Measurements from ENCODE around the gene ACTA1.
"Not testable (repeated sequence)": the region's sequence is repeated elsewhere in the genome, so short reads cannot be mapped to it uniquely, and the experiment has no call there.

ACTA1 gene

DNA sequence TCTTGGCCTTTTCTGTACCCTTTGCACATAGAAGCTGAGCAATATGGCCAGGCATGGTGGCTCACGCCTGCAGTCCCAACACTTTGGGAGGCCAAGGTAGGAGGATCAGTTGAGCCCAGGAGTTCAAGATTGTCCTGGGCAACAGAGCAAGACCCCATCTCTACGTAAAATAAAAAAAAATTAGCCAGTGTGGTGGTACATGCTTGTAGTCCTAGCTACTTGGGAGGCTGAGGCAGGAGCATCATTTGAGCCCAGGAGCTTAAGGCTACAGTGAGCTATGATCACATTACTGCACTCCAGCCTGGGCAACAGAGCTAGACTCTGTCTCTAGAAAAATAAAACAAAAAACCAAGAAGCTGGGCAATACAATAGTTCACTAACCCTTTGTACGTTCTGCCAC lies 6.3 kb downstream of the ACTA1 start:
- ATAC-seq: no peak
- TF ChIP-seq RARB (CRISPR knock-in tag; IDR thresholded peaks at IDR 0.05) (no peak), TOX (CRISPR knock-in tag; IDR thresholded peaks at IDR 0.05; ENCODE audit: borderline replicate concordance) (no peak), ARNTL (CRISPR knock-in tag; IDR thresholded peaks at IDR 0.05; ENCODE audit: borderline replicate concordance, low read depth) (no peak), ZNF565 (CRISPR knock-in tag; conservative IDR thresholded peaks at IDR 0.05; ENCODE audit: low read depth) (no peak), ZNF70 (CRISPR knock-in tag; IDR thresholded peaks at IDR 0.05) (no peak), OSR1 (CRISPR knock-in tag; IDR thresholded peaks at IDR 0.05) (no peak), CSDC2 (CRISPR knock-in tag; IDR thresholded peaks at IDR 0.05) (no peak), ZNF8 (CRISPR knock-in tag; IDR thresholded peaks at IDR 0.05) (no peak), ISL1 (CRISPR knock-in tag; IDR thresholded peaks at IDR 0.05) (no peak), BACH2 (CRISPR knock-in tag; IDR thresholded peaks at IDR 0.05; ENCODE audit: borderline replicate concordance) (no peak), TCF4 (CRISPR knock-in tag; IDR thresholded peaks at IDR 0.05; ENCODE audit: borderline replicate concordance) (no peak), ESRRG (CRISPR knock-in tag; IDR thresholded peaks at IDR 0.05) (no peak), PPARA (CRISPR knock-in tag; IDR thresholded peaks at IDR 0.05; ENCODE audit: borderline replicate concordance) (no peak), SNAI2 (CRISPR knock-in tag; IDR thresholded peaks at IDR 0.05) (no peak)
- TF ChIP-seq, protein P1, sequence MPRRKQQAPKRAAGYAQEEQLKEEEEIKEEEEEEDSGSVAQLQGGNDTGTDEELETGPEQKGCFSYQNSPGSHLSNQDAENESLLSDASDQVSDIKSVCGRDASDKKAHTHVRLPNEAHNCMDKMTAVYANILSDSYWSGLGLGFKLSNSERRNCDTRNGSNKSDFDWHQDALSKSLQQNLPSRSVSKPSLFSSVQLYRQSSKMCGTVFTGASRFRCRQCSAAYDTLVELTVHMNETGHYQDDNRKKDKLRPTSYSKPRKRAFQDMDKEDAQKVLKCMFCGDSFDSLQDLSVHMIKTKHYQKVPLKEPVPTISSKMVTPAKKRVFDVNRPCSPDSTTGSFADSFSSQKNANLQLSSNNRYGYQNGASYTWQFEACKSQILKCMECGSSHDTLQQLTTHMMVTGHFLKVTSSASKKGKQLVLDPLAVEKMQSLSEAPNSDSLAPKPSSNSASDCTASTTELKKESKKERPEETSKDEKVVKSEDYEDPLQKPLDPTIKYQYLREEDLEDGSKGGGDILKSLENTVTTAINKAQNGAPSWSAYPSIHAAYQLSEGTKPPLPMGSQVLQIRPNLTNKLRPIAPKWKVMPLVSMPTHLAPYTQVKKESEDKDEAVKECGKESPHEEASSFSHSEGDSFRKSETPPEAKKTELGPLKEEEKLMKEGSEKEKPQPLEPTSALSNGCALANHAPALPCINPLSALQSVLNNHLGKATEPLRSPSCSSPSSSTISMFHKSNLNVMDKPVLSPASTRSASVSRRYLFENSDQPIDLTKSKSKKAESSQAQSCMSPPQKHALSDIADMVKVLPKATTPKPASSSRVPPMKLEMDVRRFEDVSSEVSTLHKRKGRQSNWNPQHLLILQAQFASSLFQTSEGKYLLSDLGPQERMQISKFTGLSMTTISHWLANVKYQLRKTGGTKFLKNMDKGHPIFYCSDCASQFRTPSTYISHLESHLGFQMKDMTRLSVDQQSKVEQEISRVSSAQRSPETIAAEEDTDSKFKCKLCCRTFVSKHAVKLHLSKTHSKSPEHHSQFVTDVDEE (CRISPR knock-in tag; IDR thresholded peaks at IDR 0.05): no peak
- TF ChIP-seq, protein P2, sequence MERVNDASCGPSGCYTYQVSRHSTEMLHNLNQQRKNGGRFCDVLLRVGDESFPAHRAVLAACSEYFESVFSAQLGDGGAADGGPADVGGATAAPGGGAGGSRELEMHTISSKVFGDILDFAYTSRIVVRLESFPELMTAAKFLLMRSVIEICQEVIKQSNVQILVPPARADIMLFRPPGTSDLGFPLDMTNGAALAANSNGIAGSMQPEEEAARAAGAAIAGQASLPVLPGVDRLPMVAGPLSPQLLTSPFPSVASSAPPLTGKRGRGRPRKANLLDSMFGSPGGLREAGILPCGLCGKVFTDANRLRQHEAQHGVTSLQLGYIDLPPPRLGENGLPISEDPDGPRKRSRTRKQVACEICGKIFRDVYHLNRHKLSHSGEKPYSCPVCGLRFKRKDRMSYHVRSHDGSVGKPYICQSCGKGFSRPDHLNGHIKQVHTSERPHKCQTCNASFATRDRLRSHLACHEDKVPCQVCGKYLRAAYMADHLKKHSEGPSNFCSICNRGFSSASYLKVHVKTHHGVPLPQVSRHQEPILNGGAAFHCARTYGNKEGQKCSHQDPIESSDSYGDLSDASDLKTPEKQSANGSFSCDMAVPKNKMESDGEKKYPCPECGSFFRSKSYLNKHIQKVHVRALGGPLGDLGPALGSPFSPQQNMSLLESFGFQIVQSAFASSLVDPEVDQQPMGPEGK (CRISPR knock-in tag; IDR thresholded peaks at IDR 0.05; ENCODE audit: borderline replicate concordance): no peak
- TF ChIP-seq, protein P3, sequence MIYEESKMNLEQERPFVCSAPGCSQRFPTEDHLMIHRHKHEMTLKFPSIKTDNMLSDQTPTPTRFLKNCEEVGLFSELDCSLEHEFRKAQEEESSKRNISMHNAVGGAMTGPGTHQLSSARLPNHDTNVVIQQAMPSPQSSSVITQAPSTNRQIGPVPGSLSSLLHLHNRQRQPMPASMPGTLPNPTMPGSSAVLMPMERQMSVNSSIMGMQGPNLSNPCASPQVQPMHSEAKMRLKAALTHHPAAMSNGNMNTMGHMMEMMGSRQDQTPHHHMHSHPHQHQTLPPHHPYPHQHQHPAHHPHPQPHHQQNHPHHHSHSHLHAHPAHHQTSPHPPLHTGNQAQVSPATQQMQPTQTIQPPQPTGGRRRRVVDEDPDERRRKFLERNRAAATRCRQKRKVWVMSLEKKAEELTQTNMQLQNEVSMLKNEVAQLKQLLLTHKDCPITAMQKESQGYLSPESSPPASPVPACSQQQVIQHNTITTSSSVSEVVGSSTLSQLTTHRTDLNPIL (CRISPR knock-in tag; IDR thresholded peaks at IDR 0.05; ENCODE audit: low read depth): no peak

GRCh38 chr1:229425564-229426159 lies 8.2 kb downstream of the ACTA1 start:
- no peak for TF ChIP-seq ESRRG (CRISPR knock-in tag; IDR thresholded peaks at IDR 0.05)
- no peak for TF ChIP-seq ARNTL (CRISPR knock-in tag; IDR thresholded peaks at IDR 0.05; ENCODE audit: borderline replicate concordance, low read depth)
- no peak for ATAC-seq

GRCh38 chr1:229420765-229421164 lies 13.1 kb downstream of the ACTA1 start:
- no peak for TF ChIP-seq ESRRG (CRISPR knock-in tag; IDR thresholded peaks at IDR 0.05)
- no peak for ATAC-seq

DNA sequence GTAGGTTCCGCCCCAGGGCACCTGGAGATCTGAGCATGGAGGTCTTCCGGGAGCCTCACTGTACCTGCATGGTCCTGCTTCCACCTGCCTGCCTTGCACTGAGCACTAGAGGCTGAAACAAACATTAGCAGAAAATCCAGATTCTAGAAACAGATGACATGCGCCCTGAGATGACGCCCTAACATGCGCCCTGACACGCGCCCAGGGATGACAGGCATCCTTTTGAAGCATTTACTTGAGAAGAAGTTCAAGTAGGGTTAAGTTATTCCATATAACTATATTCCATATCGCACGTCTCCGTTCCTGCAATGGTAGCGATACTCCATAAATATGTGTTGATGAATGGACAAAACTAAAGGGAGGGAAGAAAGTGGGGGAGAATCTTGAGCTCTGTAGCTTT lies 13.7 kb downstream of the ACTA1 start:
- no peak for ATAC-seq
- no peak for TF ChIP-seq ZC3H10 (CRISPR knock-in tag; IDR thresholded peaks at IDR 0.05)
- no peak for TF ChIP-seq ISL1 (CRISPR knock-in tag; IDR thresholded peaks at IDR 0.05)
- no peak for TF ChIP-seq ZFP3 (CRISPR knock-in tag; IDR thresholded peaks at IDR 0.05)
- no peak for TF ChIP-seq ZFP30 (CRISPR knock-in tag; IDR thresholded peaks at IDR 0.05)
- TF ChIP-seq, protein P3 (CRISPR knock-in tag; IDR thresholded peaks at IDR 0.05; ENCODE audit: low read depth): no peak
- TF ChIP-seq, protein P2 (CRISPR knock-in tag; IDR thresholded peaks at IDR 0.05; ENCODE audit: borderline replicate concordance): no peak
- no peak for TF ChIP-seq TOX (CRISPR knock-in tag; IDR thresholded peaks at IDR 0.05; ENCODE audit: borderline replicate concordance)
- TF ChIP-seq GLIS3 (CRISPR knock-in tag; IDR thresholded peaks at IDR 0.05): no peak
- TF ChIP-seq ZNF565 (CRISPR knock-in tag; conservative IDR thresholded peaks at IDR 0.05; ENCODE audit: low read depth): no peak
- no peak for TF ChIP-seq BACH2 (CRISPR knock-in tag; IDR thresholded peaks at IDR 0.05; ENCODE audit: borderline replicate concordance)
- TF ChIP-seq CSDC2 (CRISPR knock-in tag; IDR thresholded peaks at IDR 0.05): no peak
- TF ChIP-seq OSR1 (CRISPR knock-in tag; IDR thresholded peaks at IDR 0.05): no peak
- no peak for TF ChIP-seq RARB (CRISPR knock-in tag; IDR thresholded peaks at IDR 0.05)
- no peak for TF ChIP-seq ARNTL (CRISPR knock-in tag; IDR thresholded peaks at IDR 0.05; ENCODE audit: borderline replicate concordance, low read depth)
- TF ChIP-seq SNAI2 (CRISPR knock-in tag; IDR thresholded peaks at IDR 0.05): no peak
- TF ChIP-seq ESRRG (CRISPR knock-in tag; IDR thresholded peaks at IDR 0.05): no peak
- TF ChIP-seq, protein P1 (CRISPR knock-in tag; IDR thresholded peaks at IDR 0.05): no peak
- TF ChIP-seq TCF4 (CRISPR knock-in tag; IDR thresholded peaks at IDR 0.05; ENCODE audit: borderline replicate concordance): no peak

DNA sequence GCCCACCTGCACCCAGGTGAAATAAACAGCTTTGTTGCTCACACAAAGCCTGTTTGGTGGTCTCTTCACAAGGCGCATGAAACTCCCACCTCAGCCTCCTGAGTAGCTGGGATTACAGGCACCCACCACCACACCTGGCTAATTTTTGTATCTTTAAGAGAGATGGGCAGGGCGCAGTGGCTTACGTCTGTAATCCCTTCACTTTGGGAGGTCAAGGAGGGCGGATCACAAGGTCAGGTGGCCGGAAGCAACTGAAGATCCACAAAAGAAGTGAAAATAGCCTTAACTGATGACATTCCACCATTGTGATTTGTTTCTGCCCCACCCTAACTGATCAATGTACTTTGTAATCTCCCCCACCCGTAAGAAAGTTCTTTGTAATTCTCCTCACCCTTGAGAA lies 15.3 kb downstream of the ACTA1 start:
- not testable (repeated sequence) for ATAC-seq
